GM18519 (cell line): Measurements from ENCODE around the gene CAT.

ENCODE experiments used
- ATAC-seq: cut with Tn5 transposase; IDR thresholded peaks from one replicate; pipeline ENCODE4 v1.9.1; 2021; ENCODE audit warnings: mild to moderate bottlenecking, moderate library complexity; ENCODE audit not compliant: unreplicated experiment, low FRiP score

The CAT gene

DNA sequence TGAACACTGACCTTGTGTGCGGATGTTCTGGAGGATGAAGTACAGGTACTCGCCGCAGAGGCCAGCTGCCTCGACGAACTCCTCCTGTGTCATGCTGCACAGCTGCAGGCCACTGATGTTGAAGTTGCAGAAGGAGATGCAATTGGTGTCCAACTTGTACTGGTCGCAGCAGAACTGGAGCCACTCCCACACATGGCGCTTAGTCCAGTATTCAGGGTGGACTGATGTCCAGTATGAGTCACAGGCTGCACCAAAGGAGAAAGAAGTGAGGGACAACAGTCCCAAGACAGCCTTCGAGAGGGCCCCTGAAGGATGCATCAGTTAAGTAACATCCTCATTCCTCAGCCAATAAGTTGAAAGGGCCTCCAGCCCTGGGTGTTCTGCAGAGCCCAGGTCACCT lies 54.7 kb downstream of the CAT start:
- ATAC-seq = no peak

GRCh38 chr11:34493926-34494595 lies 55.3 kb downstream of the CAT start:
- no peak for ATAC-seq

DNA sequence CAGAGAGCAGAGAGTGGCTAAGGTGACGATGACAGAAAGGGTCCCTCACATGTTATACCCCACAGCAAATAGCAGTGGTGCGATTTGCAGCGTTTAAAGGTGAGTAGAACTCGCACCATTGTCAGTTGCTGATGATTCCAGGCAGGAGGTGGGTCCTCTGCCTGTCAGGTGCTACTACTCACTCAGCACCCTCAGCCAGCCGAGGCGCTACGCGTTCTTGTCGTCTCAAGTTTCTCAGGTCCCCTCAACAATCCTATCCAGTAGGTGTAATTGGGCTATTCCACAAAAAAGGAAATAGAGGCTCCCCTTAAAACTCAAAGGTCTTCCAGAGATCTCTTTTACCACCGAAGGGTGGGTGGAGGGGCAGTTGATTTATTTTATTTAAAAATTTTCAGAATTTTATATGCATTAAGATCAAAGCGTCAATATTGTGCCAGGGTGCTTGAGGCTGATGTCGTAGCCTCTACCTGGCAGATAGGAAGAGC lies 56.5 kb downstream of the CAT start:
- ATAC-seq = no peak

DNA sequence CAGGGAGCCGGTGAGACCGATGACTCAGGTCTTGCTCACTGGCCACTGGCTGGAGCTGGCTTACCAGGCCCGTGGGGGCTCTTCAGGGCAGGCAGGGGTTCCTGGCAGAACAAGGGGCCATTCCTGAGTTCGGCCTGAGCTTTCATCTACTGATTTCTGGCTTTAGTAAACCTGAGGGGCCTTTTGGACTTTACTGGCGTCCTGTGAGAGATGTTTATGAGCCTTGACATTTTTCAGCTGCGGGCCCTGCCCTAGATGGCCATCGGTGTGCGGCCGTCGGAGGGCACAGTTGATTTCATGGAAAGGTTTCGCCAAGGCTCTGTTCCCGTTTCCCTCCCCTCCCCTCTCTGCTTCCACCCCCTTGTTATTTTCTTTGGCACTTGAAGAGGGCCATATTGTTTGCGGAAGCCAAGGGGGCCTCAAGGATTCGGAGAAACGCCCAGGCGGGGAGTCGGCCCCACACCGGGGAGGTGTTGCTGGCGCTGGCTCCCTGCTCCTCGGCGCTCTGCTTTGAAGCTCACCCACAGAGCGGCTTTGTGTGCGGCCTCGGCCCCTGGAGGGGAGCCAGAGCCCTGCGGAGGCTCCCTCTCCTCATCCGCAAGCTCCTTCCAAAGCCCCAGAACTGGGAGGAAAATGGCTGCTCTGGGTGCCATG lies 57.1 kb downstream of the CAT start:
- no peak for ATAC-seq

DNA sequence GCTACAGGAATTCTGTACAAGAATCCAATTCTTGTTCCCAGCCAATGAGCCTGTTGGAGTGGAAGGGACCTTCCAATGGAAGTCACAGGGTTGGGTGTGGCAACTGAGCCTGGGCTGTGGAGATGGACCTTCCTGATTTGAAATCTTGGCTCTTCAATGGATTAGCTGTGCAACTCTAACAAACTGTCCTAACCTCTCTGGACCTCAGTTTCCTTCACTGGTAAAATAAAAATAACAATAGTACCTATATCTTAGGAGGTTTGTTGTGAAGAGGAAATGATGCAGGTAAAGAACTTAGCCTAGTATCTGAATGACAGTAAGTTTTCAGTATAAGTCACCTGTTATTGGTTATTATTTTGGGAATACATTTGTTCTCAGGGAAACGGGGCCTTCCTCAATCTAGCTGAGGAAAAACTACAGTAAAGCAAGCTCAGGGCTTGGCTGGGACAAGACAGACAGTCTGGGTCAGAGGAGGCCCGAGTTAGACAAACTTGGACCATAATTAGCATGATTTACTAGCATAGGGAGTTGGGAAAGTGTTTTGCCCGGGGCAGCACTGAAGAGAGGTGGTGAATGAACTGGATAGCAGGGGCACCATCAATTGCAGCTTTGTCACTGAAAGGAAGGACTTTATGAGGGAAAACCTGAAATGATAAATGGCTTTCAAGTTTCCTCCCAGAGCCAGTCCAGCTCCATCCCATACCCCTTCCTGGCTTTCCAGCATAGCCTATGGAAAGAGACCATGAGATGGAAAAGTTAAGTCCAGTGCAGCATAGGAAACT lies 61.2 kb downstream of the CAT start:
- ATAC-seq = no peak

GRCh38 chr11:34501500-34501899 lies 62.8 kb downstream of the CAT start:
- ATAC-seq = no peak

DNA sequence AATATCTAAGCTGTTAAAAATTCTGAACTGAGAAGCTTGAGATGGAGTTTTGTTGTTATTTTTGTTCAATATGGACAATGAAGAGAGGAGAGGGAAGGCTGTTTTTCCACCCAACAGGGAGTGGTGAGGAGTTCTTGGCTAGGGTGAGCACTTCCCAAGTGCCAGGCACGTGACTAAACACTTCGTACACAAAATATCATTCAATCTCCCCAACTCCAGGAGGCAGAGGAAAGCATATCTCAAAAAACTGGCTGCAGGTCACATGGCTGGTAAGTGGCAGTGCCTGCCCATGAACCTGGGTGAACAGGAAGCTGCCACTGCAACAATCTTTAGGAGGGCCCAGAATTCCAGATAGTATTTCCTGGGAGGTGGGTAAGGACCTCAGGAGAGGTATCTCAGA lies 63.2 kb downstream of the CAT start:
- no peak for ATAC-seq

- no peak for ATAC-seq
Observed at GRCh38 chr11:34502949-34503348, 64.2 kb downstream of the CAT start.

GRCh38 chr11:34505874-34506273 lies 67.1 kb downstream of the CAT start:
- no peak for ATAC-seq

DNA sequence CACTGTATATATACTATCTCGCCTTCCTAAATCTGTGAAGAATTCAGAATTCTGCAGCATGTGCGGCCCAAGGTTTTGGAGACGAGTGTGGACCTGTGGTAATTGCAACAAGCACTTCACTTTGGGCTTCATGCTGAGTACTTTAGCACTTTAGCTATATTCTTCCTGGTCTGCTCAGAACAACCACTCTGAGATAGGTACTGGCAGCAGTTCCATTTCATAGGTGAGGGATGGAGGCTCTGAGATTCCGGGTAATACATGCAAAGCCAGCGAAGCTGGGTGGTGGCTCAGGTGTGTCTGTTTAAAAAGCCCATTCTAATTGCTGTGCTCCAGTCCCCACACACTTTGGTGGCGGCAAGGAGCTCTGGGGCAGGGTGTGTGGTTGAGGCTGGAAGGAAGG lies 68.4 kb downstream of the CAT start:
- no peak for ATAC-seq

DNA sequence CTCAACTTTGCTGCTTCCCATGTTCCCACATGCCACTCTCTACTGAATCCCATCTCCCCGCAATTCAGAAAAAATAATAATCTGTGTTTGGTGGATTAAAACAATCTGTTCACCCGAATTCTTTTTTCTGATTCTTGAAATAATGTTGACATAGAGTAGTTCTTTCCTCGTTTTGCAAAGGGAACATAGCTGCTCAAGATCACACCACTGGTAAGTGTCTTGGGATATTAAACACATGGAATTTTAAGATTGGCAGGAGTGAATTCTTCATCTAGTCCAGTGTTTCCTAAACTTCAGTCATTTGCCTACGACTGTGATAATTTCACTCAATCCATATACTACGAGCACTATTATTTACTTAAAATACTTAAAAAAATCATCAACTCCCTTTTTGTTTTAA lies 68.9 kb downstream of the CAT start:
- no peak for ATAC-seq

GRCh38 chr11:34508524-34508923 lies 69.8 kb downstream of the CAT start:
- ATAC-seq = no peak

- no peak for ATAC-seq
Observed at GRCh38 chr11:34509336-34509876, 70.7 kb downstream of the CAT start.

DNA sequence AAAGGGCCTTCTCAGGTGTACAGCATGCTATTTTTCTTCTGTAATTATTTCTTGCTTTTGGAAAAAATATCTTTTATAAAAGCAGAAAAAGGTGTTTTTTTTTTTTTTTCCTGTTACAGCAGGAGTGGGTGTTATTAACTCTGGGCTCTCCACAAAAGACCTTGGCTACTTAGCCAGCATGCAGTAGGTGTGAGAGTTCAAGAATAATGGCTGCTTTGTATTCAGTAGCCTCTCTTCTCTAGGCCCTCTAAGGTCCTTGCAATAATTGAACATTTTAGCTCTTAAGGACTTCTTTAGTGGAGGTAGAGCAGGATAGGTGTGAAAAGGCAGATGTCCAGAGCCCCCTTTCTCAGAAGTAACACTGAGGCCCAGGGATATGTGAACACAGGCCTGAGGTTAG lies 71.5 kb downstream of the CAT start:
- ATAC-seq = no peak

- ATAC-seq = no peak
Observed at GRCh38 chr11:34510673-34511072, 71.9 kb downstream of the CAT start.

- ATAC-seq = peak; percentile 77
Observed at GRCh38 chr11:34512840-34513681, 74.3 kb downstream of the CAT start.

- no peak for ATAC-seq
Observed at GRCh38 chr11:34513682-34514449, 75.1 kb downstream of the CAT start, which contains the start of gene ELF5. ELF5 (minus strand) TSS chr11:34513794; CDS start chr11:34505749, 8,045 bp downstream.

DNA sequence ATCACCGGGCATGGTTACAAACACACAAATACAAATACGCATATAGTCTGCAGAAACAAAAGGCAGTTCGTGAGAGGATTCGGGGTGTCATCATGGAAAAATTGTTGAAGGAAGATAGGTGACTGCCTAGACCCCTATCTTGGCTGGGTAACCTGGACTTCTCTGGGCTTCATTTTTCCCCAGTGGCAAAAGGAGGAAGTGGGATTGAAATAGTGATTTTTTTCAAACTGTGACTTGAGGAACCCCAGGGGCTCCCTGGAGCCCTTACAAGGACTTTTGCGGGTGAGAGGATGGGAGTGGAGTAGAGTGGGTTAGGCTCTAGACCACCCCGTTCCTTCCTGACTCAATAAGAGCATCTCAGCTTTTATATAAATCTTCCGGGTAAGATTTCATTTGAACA lies 75.9 kb downstream of the CAT start:
- ATAC-seq = no peak

- ATAC-seq = no peak
Observed at GRCh38 chr11:34516247-34517040, 77.7 kb downstream of the CAT start.
